GM23248 (cell line): ENCODE measurements around the gene CHEK1. TPM values are rescaled to one million over a fixed set of nuclear protein-coding genes. Genes with fewer than 3 reads are reported as not detected.

ENCODE experiments used
- DNase-seq: peaks from one replicate; pipeline ENCODE4 v3.0.0-alpha.2; 2015
- H2AFZ ChIP-seq: fragments of 200-600 bp; sonication (generic); 2 replicates; pipeline ENCODE4 v1.6.1; 2016; ENCODE audit warnings: antibody characterized with exemption
- H3F3A ChIP-seq: fragments of 200-600 bp; sonication (generic); 2 replicates; pipeline ENCODE4 v1.6.1; 2016; ENCODE audit warnings: mild to moderate bottlenecking, antibody characterized with exemption, mixed run types; ENCODE audit not compliant: insufficient read depth
- H3K27ac ChIP-seq: fragments of 200-600 bp; sonication (generic); 2 replicates; pipeline ENCODE4 v1.5.1; 2016; ENCODE audit warnings: mild to moderate bottlenecking
- H3K27me3 ChIP-seq: fragments of 200-600 bp; sonication (generic); replicated peaks from 2 replicates; pipeline ENCODE4 v1.6.1; 2016; ENCODE audit warnings: mild to moderate bottlenecking; ENCODE audit not compliant: insufficient read depth
- H3K36me3 ChIP-seq: fragments of 200-600 bp; sonication (generic); 2 replicates; pipeline ENCODE4 v1.6.1; 2016; ENCODE audit warnings: low read depth, mild to moderate bottlenecking
- H3K4me1 ChIP-seq: fragments of 200-600 bp; sonication (generic); 2 replicates; pipeline ENCODE4 v1.6.1; 2016; ENCODE audit warnings: mild to moderate bottlenecking; ENCODE audit not compliant: insufficient read depth
- H3K4me2 ChIP-seq: fragments of 200-600 bp; sonication (generic); one replicate; pipeline ENCODE4 v1.6.1; 2016; ENCODE audit warnings: mild to moderate bottlenecking; ENCODE audit not compliant: unreplicated experiment
- H3K4me3 ChIP-seq: fragments of 200-600 bp; sonication (generic); 2 replicates; pipeline ENCODE4 v1.5.1; 2016; ENCODE audit warnings: mild to moderate bottlenecking
- H3K79me2 ChIP-seq: fragments of 200-600 bp; sonication (generic); 2 replicates; pipeline ENCODE4 v1.6.1; 2016; ENCODE audit warnings: mild to moderate bottlenecking; ENCODE audit not compliant: insufficient read depth
- H3K9ac ChIP-seq: fragments of 200-600 bp; sonication (generic); 2 replicates; pipeline ENCODE4 v1.6.1; 2016; ENCODE audit warnings: mild to moderate bottlenecking
- H3K9me2 ChIP-seq: fragments of 200-600 bp; sonication (generic); 2 replicates; pipeline ENCODE4 v1.6.1; 2016; ENCODE audit warnings: mixed run types, mild to moderate bottlenecking, moderate library complexity; ENCODE audit not compliant: insufficient read depth
- H3K9me3 ChIP-seq: fragments of 200-600 bp; sonication (generic); one replicate; pipeline ENCODE4 v1.6.1; 2017; ENCODE audit warnings: low read depth
- H4K20me1 ChIP-seq: fragments of 200-600 bp; sonication (generic); 2 replicates; pipeline ENCODE4 v1.6.0; 2016; ENCODE audit not compliant: insufficient read depth
- EZH2 ChIP-seq: fragments of 200-600 bp; sonication (generic); IDR thresholded peaks from 2 replicates; pipeline ENCODE4 v1.6.1; 2018; ENCODE audit warnings: antibody characterized with exemption, mild to moderate bottlenecking; ENCODE audit not compliant: insufficient read depth, poor library complexity, severe bottlenecking
- EZH2phosphoT487 ChIP-seq: fragments of 200-600 bp; sonication (generic); IDR thresholded peaks from 2 replicates; pipeline ENCODE4 v1.6.1; 2018; ENCODE audit warnings: antibody characterized with exemption, moderate library complexity, mild to moderate bottlenecking, low read depth; ENCODE audit not compliant: insufficient read depth
- WGBS, 2 experiments: methylation state at CpG; one replicate each; pipeline ENCODE4 v1.1.6; 2015 to 2017; ENCODE audit warnings: low lambda C conversion rate in 2 of 2, low coverage in 1 of 2; ENCODE audit errors: missing lambda C conversion rate in 2 of 2; 5-methylcytosine and 5-hydroxymethylcytosine counted together
- in situ Hi-C: fragments of 300-500 bp; cut with MboI; formaldehyde crosslinking; loops from 2 replicates; pipeline ENCODE4 v1.15.0; 2020
- polyA plus RNA-seq: library from polyadenylated mRNA; unstranded; fragments of >200 nt; fragmentation: Nextera tagmentation; extraction: Ambion mirVana; gene quantifications from 2 replicates; pipeline ENCODE4 v1.2.1, GENCODE V29; 2016
- total RNA-seq: library from RNA; depleted of rRNA; stranded (reverse); fragments of >200 nt; shearing (Covaris generic); gene quantifications from 2 replicates; pipeline ENCODE4 v1.2.3, GENCODE V29; 2014

Gene CHEK1
- total and polyA plus RNA-seq, 2 experiments from 2014 or later, result 15.1 to 16.8 TPM

- no peaks in the 10 kb centered on the region for H3K9me3 ChIP-seq
- H3K27ac ChIP-seq, result no peak overlapping the region
- in situ Hi-C loops, result no loop called here
- TF ChIP-seq EZH2 (no peak), EZH2phosphoT487 (no peak)
- no peaks in the 10 kb centered on the region for H3F3A ChIP-seq
- H3K4me3 ChIP-seq, result no peak overlapping the region
- H3K4me2 ChIP-seq, result no peak overlapping the region
- DNase-seq, result no peak
- H3K36me3 ChIP-seq, result no peaks in the 10 kb centered on the region
- no peaks in the 10 kb centered on the region for H3K79me2 ChIP-seq
- H3K4me1 ChIP-seq, result no peaks in the 10 kb centered on the region
- no peaks in the 10 kb centered on the region for H3K9me2 ChIP-seq
- no peak overlapping the region for H3K9ac ChIP-seq
- no peaks in the 10 kb centered on the region for H3K27me3 ChIP-seq
- 96% methylated on average over 3 of the region's 3 CpGs for WGBS, 2 experiments
- no peaks in the 10 kb centered on the region for H4K20me1 ChIP-seq
- no peak overlapping the region for H2AFZ ChIP-seq
These were observed 63.7 kb downstream of the CHEK1 start for GRCh38 chr11:125688632-125689031.

GRCh38 chr11:125689274-125689859 is 64.4 kb downstream of the CHEK1 start:
- H4K20me1 ChIP-seq, result no peaks in the 10 kb centered on the region
- whole genome bisulfite sequencing, 2 experiments, result 73 to 81% methylated on average over 6 of the region's 6 CpGs

GRCh38 chr11:125690006-125690405 is 65.0 kb downstream of the CHEK1 start:
- Histone ChIP-seq H3K4me3 (no peak overlapping the region), H3K79me2 (no peaks in the 10 kb centered on the region), H3F3A (no peaks in the 10 kb centered on the region), H3K27ac (no peak overlapping the region), H3K9me2 (no peaks in the 10 kb centered on the region), H3K27me3 (no peaks in the 10 kb centered on the region), H3K9me3 (no peaks in the 10 kb centered on the region), H2AFZ (no peak overlapping the region), H3K4me2 (no peak overlapping the region), H4K20me1 (no peaks in the 10 kb centered on the region), H3K9ac (no peak overlapping the region), H3K36me3 (no peaks in the 10 kb centered on the region), H3K4me1 (no peaks in the 10 kb centered on the region)
- in situ Hi-C loops, result no loop called here
- 88 to 98% methylated on average over 2 of the region's 2 CpGs for WGBS, 2 experiments
- TF ChIP-seq EZH2phosphoT487 (no peak), EZH2 (no peak)
- DNase-seq, result no peak

More at GRCh38 chr11:125689274-125689859, 64.4 kb downstream of the CHEK1 start:
- in situ Hi-C loops, result no loop called here
- Histone ChIP-seq H3K9me2 (no peaks in the 10 kb centered on the region), H3K79me2 (no peaks in the 10 kb centered on the region), H3K36me3 (no peaks in the 10 kb centered on the region), H3K27me3 (no peaks in the 10 kb centered on the region), H3K4me2 (no peak overlapping the region), H3K4me1 (no peaks in the 10 kb centered on the region), H3K9me3 (no peaks in the 10 kb centered on the region), H3K9ac (no peak overlapping the region), H3F3A (no peaks in the 10 kb centered on the region), H3K27ac (no peak overlapping the region), H2AFZ (no peak overlapping the region), H3K4me3 (no peak overlapping the region)
- DNase-seq, result no peak
- no peak for TF ChIP-seq EZH2phosphoT487
- TF ChIP-seq EZH2, result no peak

- H3K9ac ChIP-seq, result no peak overlapping the region
- no peaks in the 10 kb centered on the region for H3K36me3 ChIP-seq
- WGBS, 2 experiments, result 34 to 51% methylated on average over 5 of the region's 5 CpGs
- H3K9me2 ChIP-seq, result no peaks in the 10 kb centered on the region
- H3K9me3 ChIP-seq, result no peaks in the 10 kb centered on the region
- H3K4me3 ChIP-seq, result no peak overlapping the region
- TF ChIP-seq EZH2 (no peak), EZH2phosphoT487 (no peak)
- H3K79me2 ChIP-seq, result no peaks in the 10 kb centered on the region
- H3K4me1 ChIP-seq, result no peaks in the 10 kb centered on the region
- H3K4me2 ChIP-seq, result no peak overlapping the region
- no peak overlapping the region for H2AFZ ChIP-seq
- no peak for DNase-seq
- no peaks in the 10 kb centered on the region for H3K27me3 ChIP-seq
- H3K27ac ChIP-seq, result no peak overlapping the region
- no peaks in the 10 kb centered on the region for H4K20me1 ChIP-seq
- in situ Hi-C loops, result no loop called here
- H3F3A ChIP-seq, result no peaks in the 10 kb centered on the region
These were observed 67.9 kb downstream of the CHEK1 start for GRCh38 chr11:125692887-125693286.
